Measurements from ENCODE around the gene ECI2. TPM values are rescaled to one million over a fixed set of nuclear protein-coding genes. Genes with fewer than 3 reads are reported as not detected.

ECI2 gene
- total RNA-seq, 1 experiment from 2014 or later = 61.4 TPM

GRCh38 chr6:4129446-4129845, 5.9 kb downstream of the ECI2 start:
- ATAC-seq = no peak
- H3K4me1 Mint-ChIP-seq = peaks cover 15% of the 10 kb centered on the region
- no peaks in the 10 kb centered on the region for H3K27me3 Mint-ChIP-seq (ENCODE audit: low read depth)
- TF ChIP-seq CDX4 (CRISPR knock-in tag; IDR thresholded peaks at IDR 0.05; ENCODE audit: borderline replicate concordance) = no peak
- no peak for TF ChIP-seq ZNF396 (CRISPR knock-in tag; IDR thresholded peaks at IDR 0.05; ENCODE audit: borderline replicate concordance)
- no peak for TF ChIP-seq ZSCAN18 (CRISPR knock-in tag; IDR thresholded peaks at IDR 0.05)
- TF ChIP-seq ZBTB43 (CRISPR knock-in tag; IDR thresholded peaks at IDR 0.05) = no peak
- no peak for TF ChIP-seq RELA (CRISPR knock-in tag; IDR thresholded peaks at IDR 0.05; ENCODE audit: borderline replicate concordance)
- no peak for TF ChIP-seq JAZF1 (CRISPR knock-in tag; IDR thresholded peaks at IDR 0.05)
- TF ChIP-seq MAX (CRISPR knock-in tag; IDR thresholded peaks at IDR 0.05) = no peak
- TF ChIP-seq CREM (CRISPR knock-in tag; IDR thresholded peaks at IDR 0.05) = no peak
- no peak for TF ChIP-seq FOXK1 (CRISPR knock-in tag; IDR thresholded peaks at IDR 0.05)
- no peak for TF ChIP-seq MLX (CRISPR knock-in tag; IDR thresholded peaks at IDR 0.05)
- TF ChIP-seq USF2 (CRISPR knock-in tag; IDR thresholded peaks at IDR 0.05) = no peak
- no peak for TF ChIP-seq OVOL2 (CRISPR knock-in tag; IDR thresholded peaks at IDR 0.05; ENCODE audit: borderline replicate concordance)
- peaks cover 75% of the 10 kb centered on the region for H3K36me3 Mint-ChIP-seq
- DNase-seq (ENCODE audit: low spot score) = no peak
- no peak overlapping the region for H3K4me3 Mint-ChIP-seq
- H3K27ac Mint-ChIP-seq = no peak overlapping the region
- ChIA-PET CTCF (no interaction called here), POLR2A (no interaction called here)
- peaks cover 24% of the 10 kb centered on the region for H3K9me3 Mint-ChIP-seq

GRCh38 chr6:4128748-4129147, 6.6 kb downstream of the ECI2 start:
- H3K36me3 Mint-ChIP-seq = peaks cover 81% of the 10 kb centered on the region
- CTCF ChIA-PET = no interaction called here
- TF ChIP-seq ATF6 (CRISPR knock-in tag; IDR thresholded peaks at IDR 0.05) (no peak), MXD4 (CRISPR knock-in tag; IDR thresholded peaks at IDR 0.05; ENCODE audit: borderline replicate concordance) (no peak), PRDM15 (CRISPR knock-in tag; IDR thresholded peaks at IDR 0.05) (no peak), GTF2I (CRISPR knock-in tag; conservative IDR thresholded peaks at IDR 0.05) (no peak), ZSCAN18 (CRISPR knock-in tag; IDR thresholded peaks at IDR 0.05) (no peak), FOXP4 (CRISPR knock-in tag; IDR thresholded peaks at IDR 0.05) (no peak), IRF2 (CRISPR knock-in tag; IDR thresholded peaks at IDR 0.05; ENCODE audit: borderline replicate concordance, low read depth) (no peak), ETV6 (CRISPR knock-in tag; IDR thresholded peaks at IDR 0.05) (no peak), TEAD4 (CRISPR knock-in tag; IDR thresholded peaks at IDR 0.05) (no peak), NFE2L1 (CRISPR knock-in tag; IDR thresholded peaks at IDR 0.05) (no peak), NFATC4 (CRISPR knock-in tag; IDR thresholded peaks at IDR 0.05) (no peak)

More at GRCh38 chr6:4128748-4129147, 6.6 kb downstream of the ECI2 start:
- Mint-ChIP-seq H3K9me3 (peaks cover 24% of the 10 kb centered on the region), H3K4me3 (no peak overlapping the region), H3K27ac (no peak overlapping the region), H3K27me3 (ENCODE audit: low read depth) (no peaks in the 10 kb centered on the region), H3K4me1 (peaks cover 9% of the 10 kb centered on the region)
- DNase-seq (ENCODE audit: low spot score) (no peak), ATAC-seq (no peak)
- POLR2A ChIA-PET = no interaction called here
